Activated CD4-positive, alpha-beta T cell treated with anti-CD3 and anti-CD28 coated beads, Interleukin-2, amount 50 U/mL, for 24 hours (primary cell): Measurements from ENCODE around the gene GPX7.
A peak's percentile ranks its signal among the peaks of the same experiment; 100 is the strongest.

Source experiments
- DNase-seq, 2 donors: peaks; one replicate each; pipeline ENCODE4 v3.0.0-alpha.2; 2020; ENCODE audit warnings: low read depth in 1 of 2, low spot score in 1 of 2

Gene GPX7

DNA sequence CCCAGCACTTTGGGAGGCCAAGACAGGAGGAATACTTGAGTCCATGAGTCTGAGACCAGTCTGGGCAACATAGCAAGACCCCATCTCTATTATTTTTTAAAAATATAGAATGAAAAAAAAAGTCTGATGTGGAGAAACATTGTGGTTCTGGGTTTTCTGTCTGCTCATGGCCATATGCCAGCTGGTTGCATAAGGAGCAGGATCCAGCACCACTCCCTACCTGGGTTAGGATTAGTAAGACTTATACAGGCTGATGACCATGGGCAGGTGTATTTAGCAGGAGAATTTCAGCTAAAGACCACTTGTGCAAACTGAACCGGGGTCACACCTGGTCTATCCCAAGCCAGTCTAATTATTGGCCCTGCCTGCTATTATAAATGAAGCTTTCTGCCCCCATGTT lies 16.7 kb upstream of the GPX7 start:
- DNase-seq: no peak

DNA sequence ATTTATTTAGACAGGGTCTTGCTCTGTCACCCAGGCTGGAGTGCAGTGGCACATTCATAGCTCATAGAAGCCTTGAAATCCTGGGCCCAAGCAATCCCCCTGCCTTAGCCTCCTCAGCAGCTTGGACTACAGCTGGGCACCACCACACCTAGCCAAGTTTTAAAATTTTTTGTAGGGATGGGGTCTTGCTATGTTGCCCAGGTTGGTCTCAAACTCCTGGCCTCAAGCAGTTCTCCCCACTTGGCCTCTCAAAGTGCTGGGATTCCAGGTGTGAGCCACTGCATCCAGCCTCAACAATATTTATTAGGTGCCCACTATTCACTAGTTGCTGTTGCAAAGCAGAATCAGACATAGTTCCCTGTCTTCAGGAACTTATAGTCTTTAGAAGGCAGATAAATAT lies 14.1 kb upstream of the GPX7 start:
- DNase-seq: no peak

DNA sequence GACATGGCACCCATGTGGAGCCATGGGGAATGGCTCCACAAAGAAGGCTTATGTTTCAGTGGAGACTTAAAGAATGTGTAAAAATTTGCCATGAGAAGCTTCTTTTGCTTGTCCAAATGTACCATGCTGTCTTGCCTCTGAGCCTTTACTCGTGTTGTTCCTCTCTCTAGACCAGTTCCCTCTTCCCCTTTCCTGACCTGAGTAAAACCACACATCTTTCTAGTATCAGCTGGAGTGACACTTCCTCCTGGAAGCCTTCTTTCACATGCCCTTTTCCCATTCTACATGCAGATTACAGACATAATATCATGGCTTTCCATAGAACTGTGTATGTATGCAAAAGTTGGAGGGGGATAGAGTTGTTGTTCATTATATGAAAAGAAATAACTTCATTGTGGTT lies 13.6 kb upstream of the GPX7 start:
- no peak for DNase-seq

DNA sequence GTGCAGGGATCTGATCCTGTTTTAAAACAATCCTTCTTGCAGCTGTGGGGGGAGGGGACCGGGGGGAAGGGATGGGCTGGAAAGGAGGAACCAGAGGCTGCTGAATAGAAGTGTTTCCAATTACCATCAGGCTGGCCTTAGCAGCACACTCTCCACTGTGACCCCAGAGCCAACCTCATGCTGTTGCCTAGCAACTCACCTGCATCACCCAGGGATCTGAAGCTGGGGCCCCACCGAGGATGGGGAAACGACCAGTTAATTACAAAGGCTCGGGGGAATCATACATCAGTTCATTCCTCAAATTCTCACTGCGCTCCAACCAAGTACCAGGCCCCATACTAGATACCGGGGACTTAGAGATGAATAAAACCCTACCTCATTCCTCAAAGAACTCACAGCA lies 11.9 kb upstream of the GPX7 start:
- DNase-seq: no peak

DNA sequence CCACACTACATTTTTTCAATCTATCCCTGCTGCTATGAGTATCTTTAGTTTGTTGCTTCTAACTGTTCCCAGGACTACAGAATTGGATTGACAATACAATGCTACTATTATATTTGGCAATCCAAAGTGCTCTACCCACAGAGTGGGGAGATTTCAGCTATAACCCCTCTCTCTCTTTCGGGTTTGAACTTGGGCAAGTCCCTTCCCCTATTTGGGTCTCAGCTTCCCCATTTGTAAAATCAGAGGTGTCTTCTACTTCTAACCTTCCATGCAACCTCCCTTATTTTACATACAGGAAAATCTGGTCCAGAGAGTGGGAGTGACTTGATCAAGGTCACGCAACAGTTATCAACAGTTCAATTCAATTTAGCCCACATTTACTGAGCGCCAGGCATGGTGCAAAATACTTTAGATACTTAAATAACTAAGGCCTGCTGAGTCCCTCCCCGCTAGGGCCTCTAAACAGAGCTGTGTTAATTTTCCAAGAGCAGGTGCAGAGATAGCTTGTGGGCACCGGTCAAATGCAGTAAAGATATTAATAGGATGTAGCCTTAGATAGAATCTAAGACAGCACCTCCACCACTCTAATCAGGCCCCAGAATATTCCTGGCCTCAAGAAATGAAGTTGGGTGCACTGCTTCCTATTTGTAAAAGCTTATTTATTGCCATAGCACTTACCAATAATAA lies 9.4 kb upstream of the GPX7 start:
- DNase-seq: no peak

DNA sequence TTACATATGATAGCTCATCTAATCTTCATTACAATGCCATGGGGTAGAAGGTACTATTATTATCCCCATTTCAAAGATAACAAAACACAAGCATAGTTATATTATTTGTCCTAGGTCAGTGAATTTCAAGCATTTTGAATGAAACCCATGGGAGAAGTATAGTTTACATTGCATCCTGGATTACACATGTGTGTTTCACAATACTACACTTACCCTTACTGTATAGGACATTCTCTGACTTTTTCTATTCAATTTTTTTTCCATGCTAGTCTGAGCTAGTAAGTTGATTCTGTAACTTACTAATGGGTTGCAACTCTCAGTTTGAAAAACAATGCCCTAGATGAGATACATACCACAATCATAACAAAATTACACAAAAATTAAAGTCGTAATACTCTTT lies 8.7 kb upstream of the GPX7 start:
- no peak for DNase-seq

DNA sequence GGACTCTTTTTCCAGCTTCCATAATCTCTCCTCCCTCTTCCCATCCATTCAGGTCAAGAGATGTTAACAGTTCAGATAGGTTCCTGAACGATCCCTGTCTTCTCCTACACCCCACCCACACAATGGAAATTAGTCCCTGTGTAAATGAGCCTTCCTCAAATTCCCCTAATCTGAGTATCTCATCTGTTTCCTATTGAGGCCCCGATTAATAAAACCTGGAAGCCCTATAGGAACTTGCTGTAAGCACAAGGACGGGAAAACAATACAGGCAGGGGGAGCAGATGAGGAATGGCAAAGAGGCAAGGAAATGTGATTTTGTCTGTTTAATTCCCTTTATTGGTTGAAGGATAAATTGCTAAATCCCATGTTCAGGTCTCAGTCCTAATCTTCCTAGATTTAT lies 7.1 kb upstream of the GPX7 start:
- no peak for DNase-seq

DNA sequence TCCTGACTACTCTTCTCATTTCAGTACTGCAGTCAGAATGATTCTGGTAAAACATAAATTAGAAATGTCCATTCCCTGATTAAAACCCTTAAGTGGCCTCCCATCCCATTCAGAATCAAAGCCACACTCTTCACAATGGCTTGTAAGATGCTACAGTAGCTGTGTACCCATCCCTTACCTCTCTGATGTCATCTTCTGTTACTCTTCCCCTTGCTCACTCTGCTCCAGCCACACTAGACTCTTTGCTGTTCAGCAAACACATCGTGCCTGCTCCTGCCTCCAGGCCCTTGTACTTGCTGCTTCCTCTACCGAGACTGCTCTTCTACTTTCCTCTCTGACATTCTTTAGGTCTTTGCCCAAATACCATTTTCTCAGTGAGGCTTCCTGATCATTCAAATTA lies 4.3 kb upstream of the GPX7 start:
- no peak for DNase-seq

DNA sequence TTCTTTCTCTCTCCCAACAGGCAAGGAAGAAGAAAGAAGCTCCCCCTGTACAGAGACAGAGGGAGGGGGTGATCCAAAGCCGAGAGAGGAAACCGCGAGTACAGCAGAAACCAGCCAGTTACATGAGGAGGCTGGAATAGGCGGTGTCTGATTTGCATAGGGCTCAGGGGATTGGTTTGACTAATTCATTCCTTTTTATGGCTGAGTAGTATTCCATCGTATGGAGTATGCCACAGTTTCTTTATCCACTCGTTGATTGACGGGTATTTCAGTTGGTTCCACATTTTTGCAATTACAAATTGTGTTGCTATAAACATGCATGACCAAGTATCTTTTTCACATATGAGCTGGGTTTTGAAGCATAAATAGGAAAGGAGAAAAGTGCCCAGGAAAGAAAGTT lies 3.4 kb upstream of the GPX7 start:
- DNase-seq: no peak

DNA sequence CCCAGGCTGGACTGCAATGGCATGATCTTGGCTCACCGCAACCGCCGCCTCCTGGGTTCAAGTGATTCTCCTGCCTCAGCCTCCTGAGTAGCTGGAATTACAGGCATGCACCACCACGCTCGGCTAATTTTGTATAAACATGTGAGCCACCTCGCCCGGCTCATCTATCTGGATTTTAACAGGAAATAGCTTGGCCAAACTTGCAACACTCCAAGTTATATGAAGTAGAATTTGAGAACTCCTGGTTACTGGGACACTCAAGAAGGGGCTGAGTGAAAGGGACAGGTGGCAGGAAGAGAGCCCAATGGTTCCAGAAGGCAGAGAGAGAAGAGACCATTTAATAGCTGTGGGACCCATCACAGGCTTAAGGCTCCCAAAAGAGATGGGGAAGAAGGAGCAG lies 2.9 kb upstream of the GPX7 start:
- no peak for DNase-seq

DNA sequence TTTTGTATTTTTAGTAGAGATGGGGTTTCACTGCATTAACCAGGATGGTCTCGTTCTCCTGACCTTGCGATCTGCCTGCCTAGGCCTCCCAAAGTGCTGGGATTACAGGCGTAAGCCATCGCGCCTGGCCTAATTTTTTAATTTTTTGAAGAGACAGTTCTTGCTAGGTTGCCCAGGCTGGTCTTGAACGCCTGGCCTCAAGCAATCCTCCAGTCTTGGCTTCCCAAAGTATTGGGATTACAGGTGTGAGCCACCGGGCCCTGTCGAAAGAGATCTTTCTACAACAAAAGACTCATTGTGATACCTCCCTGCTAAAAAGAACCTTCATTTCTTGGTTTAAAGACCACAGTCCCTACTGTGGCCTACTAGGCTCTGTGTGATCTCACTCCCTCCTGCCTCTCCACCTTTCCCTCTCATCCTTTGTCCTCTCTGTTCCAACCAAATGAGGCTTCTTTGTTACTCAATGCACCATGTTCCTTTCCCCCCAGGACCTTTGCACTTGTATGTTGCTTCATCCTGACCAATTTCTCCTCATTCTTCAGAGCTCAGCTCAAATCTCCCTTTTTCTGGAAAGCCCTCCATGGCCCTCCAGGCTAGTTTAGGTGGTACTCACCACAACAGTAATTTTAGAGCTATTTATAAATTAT lies 1.5 kb upstream of the GPX7 start:
- DNase-seq: no peak

DNA sequence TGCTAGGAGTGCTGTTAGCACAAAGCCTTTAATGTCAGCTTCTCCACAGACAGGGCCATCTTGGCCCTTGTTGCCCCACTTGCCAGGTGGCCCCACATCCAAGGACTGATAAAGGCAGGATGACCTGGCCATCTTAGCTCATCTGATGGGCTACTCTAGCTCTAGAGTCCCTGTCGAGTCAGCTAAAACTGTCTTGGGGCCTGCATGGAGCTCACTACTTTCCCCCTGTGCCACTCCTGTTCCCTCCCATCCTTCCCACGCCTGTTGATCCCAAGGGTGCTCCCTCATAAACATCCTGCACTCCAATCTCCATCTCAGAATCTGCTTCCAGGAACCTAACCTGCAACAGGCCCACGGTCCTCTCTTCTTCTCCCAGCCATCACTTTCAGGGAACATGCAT lies 652 bp upstream of the GPX7 start:
- no peak for DNase-seq

DNA sequence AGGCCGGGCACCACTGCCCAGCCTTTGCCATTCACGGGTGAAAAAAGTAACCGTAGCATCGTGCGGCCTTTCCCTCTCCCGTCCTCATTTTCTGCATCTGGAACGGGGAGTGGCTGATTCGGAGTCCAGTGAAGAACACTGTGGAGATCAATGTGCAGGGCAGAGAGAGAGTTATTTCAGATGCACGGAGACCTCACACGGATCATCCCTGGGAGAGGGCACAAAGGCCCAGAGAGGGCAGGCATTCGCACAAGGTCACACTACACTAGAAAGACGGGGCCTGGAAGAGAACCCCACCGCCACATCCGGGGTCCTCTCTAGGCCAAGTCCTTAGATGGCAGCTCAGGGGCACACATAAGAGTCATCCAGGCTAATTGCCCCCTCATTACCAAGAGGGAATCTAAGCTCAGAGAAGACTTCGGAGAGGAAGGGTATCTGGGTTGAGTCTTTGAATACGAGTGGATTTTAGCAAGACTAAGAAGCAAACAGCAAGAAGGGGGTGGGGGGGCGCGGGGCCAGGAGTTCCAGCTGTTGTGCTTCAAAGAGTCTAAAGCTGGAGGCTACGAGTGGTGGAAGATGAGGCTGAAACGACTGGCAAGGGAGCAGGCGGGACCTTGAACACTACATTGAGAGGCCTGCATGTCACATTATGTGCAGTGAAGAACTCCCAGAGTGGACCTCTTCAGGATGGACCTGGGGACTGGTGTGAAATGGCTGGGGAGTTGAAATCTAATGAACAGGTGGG lies 857 bp downstream of the GPX7 start:
- peak in 1 of 2 donors; percentile 6 for DNase-seq

DNA sequence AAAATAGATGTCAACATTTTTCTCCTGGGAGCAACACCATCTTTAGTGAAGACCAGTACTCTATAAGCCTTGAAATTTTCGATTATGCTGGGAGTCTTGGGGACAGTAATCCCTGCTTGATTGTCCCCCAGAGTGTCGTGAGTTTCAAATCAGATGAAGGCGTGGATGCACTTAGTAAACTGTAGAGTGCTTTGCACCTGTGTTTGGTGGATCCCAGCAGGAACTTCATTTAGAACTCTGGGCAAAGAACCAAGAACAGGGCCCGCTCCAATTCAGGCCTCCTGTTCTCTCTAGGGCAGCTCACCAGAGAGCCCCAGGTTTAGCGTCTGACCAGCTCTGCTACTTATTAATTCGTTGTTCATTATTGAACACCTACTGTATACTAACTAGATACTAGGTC lies 1.5 kb downstream of the GPX7 start:
- no peak for DNase-seq

DNA sequence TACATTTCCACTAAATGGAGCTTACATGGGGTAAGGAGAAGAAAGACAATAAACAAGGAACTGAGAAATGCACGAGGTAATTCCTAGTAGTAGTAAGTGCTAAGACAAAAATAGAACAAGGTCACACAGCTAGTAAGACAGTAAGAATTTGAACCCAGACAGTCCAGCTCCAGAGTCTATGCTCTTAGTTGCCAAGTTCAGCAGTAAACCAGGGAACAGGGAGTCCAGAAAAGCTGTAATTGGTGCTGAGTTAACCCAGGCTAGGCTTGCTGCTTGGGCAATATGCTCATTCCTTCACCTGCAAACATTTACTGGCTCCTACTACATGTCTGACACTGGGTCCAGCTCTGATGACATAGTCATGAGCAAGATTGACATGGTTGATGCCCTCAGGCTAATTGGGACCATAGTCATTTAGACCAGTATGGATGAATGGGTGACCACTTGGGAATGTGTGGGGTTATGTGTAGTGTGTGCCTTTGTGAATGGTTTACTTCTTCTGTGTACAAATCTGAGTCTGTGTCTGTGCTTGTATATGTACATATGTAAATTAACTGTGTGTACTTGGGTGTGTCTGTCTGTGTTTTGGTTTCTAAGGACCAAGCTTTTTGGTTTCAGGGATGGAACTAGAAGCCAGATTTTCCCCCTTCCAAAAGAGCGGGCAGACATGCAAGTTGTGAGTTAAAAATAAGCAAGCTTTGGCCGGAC lies 2.0 kb downstream of the GPX7 start:
- no peak for DNase-seq

DNA sequence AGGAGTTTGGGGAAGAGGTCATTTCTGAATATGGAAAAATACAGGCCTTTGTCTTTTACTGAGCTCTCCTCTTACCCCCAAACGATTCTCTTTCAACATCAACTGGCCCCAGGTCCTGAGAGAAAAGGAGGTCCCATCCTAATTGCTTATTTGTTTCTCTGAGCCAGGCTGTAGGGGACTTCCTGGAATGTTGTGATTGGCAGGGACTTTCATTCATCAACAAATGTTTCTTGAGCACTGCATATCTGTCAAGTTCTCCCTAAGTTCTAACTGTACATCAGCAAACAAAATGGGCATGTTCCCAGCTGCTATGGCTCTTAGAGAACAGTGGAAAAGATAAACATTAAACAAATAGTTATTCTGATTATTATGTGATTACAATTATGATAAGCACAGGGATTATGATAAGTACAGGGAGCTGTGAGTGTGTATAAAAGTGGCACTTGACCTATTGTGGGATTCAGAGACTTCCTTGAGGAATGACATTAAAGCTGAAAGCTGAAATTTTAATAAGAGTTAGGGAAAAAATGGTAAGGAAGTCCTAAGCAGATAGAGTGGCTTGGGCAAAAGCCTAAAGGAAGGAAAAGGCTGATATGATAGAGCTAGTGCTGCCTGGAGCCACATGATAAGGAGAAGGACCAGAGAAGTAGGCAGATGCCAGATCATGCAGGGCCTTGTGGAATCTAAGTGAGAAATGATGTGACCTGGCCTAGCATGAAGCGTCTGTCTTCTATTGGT lies 11.6 kb downstream of the GPX7 start:
- DNase-seq: no peak

DNA sequence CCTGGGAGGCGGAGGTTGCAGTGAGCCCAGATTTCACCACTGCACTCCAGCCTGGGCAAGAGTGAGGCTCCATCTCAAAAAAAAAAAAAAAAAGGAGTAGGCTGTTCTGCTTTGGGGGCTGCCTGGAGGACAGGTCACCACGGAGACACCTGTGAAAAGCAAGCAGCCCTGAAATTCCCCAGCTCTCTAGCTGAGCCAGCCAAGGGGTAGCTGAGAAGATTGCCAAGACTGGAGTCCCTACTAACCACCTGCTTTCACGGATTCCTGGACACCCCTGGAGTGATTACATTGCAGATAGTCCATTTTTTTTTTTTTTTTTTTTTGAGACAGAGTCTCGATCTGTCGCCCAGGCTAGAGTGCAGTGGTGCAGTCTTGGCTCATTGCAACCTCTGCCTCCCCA lies 12.5 kb downstream of the GPX7 start:
- DNase-seq: no peak

DNA sequence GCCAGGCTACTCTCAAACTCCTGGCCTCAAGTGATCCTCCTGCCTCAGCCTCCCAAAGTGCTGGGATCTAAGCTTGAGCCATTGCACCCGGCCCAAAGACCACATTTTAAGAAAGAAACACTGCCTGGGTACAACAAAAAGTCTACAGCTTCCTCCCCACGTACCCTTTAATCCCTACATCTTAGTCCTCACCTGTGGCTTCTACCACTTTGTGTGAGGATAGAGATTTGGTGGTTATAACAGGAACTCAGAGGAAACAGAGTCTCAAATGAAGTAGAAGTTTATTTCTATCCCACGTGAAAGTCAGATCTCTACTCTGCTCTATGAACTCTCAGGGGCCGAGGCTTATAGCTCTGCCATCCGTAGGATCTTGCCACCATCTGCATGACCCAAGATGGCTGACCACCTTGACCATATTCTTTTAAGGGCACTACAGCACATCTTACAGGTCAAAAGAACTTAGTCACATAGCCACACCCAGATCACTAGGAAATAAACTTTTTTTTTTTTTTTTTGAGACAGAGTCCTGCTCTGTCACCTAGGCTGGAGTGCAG lies 13.4 kb downstream of the GPX7 start:
- DNase-seq: no peak

DNA sequence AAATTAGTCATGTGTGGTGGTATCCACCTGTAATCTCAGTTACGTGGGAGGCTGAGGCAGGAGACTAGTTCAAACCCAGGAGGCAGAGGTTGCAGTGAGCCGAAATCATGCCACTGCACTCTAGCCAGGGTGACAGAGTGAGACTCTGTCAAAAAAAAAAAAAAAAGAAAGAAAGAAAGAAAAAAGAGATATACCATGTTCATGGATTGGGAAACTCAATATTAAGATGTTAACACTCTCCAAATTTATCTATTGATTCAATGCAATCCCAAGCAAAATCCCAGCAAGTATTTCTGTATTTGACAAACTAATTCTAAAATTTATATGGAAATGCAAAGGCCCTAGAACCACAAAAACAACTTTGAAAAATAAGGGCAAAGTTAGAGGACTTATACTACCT lies 19.8 kb downstream of the GPX7 start:
- no peak for DNase-seq

DNA sequence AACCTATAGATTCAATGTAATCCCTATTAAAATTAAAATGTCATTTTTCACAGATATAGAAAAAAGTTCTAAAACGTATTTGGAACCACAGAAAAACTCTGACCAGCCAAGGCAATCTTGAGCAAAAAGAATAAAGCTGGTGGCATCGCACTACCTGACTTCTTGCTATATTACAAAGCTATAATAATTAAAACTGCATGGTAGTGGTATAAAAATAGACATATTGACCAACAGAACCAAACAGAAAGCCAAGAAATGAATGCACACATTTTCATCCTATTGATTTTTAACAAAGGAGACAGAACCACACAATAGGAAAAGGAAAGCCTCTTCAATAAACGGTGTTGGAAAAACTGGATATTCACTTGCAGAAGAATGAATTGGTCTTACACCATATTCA lies 21.6 kb downstream of the GPX7 start:
- no peak for DNase-seq

DNA sequence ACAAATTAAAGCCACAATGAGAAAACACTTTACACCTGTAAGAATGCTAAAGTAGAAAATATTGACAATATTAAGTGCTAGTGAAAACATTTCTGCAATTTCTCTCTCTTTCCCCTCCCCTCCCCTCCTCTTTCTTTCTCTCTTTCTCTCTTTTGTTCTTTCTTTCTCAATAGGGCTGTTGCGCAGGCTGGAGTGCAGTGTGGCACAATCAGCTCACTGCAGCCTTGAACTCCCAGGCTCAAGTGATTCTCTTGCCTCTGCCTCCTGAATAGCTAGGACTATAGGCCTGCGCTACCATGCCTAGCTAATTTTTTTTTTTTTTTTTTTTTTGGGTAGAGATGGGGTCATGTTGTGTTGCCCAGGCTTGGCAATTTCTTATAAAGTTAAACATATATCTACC lies 24.9 kb downstream of the GPX7 start:
- DNase-seq: no peak
